HG02970 (cell line): ENCODE results near the gene CDKN2AIPNL.
"Not testable (repeated sequence)": the region's sequence is repeated elsewhere in the genome, so short reads cannot be mapped to it uniquely, and the experiment has no call there.

ENCODE experiments used
- ATAC-seq: cut with Tn5 transposase; IDR thresholded peaks from one replicate; pipeline ENCODE4 v1.9.1; 2021; ENCODE audit warnings: mild to moderate bottlenecking, moderate library complexity, moderate number of reproducible peaks; ENCODE audit not compliant: unreplicated experiment, low FRiP score

Gene CDKN2AIPNL

DNA sequence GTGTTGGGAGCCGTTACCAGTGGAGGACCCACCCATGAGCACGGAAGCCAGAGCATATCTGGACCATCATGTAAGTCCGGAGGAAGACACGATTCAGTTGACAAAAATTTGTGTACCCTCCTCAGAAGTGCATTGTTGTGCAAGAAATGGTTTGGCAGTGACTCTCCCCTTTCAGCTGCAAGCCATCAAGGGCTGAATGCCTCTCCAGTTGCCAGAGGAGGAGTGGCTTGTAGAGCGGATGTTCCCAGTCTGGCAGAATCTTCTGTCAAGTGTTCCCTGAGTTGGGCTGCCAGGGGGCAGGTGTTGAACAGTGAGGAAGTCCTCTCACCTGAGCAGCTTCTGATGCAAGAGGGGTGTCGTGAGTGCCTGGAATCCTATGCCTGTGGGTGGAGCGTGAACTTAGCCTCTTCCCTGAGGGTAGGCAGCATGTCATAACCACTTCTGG, 27.6 kb upstream of the CDKN2AIPNL start:
- no peak for ATAC-seq

- no peak for ATAC-seq
Observed at GRCh38 chr5:134438721-134439123, 27.0 kb upstream of the CDKN2AIPNL start.

- ATAC-seq, result no peak
Observed at GRCh38 chr5:134437847-134438581, 26.3 kb upstream of the CDKN2AIPNL start.

DNA sequence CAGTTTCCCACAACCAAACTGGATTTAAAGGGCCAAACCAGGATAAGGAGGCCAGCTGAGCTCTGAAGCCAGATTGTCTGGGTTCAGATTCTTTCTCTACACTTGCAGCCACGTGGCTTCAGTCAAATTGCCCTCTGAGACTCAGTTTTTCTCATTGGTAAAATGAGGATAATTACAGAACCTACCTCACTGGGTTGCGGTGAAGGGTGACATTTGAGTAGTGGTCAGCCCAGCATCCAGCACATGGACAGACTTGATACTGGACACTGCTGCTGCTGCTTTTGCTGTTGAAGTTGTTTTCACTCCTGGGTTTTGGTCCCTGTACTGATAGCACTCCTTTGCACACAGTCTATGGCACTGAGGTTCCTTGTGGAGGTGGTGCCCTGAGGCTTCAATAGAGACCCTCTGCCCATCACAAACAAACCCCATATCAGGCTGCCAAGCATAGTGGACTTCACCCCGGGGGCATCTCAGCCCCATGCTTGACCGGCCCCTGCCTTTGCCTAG, 25.7 kb upstream of the CDKN2AIPNL start:
- ATAC-seq, result no peak

- peak; percentile 70 for ATAC-seq
Observed at GRCh38 chr5:134436523-134437339, 25.1 kb upstream of the CDKN2AIPNL start.

DNA sequence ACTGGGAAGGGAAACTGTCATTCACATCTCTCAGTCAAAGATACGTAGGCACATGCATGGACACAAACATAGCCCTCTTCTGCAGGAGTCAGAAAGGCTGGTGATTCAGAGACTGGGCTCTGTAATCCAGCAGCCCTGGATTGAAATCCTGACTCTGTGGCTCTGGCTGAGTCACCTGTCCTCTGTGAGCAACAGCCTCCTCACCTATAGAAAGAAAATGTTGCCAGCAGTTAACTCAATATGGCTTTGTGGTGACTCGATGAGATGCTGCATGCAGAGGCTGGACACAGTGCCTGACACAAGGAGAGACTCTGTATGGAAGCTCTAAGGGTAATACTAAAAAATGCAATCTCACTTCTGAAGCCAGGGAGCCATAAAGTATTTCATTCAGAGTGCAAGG, 23.9 kb upstream of the CDKN2AIPNL start:
- ATAC-seq, result no peak

DNA sequence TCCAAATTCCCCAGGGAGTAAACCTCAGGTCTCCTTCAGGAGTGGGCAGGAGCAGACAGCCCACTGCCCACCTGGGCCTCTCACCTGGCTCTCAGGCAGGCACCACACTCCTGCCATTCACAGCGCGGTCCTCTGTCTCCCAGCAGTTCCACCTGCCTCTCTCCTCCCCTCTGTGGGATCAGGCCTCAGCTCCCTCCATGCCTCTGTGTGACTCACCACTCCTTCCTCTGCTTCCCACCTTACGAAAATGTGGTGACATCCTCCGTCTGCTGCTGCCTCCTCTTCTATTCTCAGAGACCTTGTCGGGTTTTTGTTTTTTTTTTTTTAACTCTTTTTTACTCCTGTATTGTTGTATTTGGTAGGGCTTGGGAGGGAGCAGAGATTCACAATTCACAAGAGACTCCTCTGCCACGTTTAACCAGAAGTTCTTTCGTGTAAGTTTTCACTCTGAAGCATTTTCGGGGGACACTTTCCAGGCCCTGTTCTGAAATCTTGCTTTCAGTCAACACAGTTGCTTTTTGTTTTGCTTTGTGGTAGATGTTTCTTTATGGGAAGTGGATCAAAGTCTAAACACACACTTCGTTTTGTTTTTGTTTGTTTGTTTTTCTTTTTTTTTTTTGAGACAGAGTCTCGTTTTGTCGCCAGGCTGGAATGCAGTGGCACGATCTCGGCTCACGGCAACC, 21.1 kb upstream of the CDKN2AIPNL start:
- ATAC-seq, result no peak

GRCh38 chr5:134432174-134432573, 20.5 kb upstream of the CDKN2AIPNL start:
- ATAC-seq, result no peak

- ATAC-seq, result no peak
Observed at GRCh38 chr5:134430001-134430569, 18.4 kb upstream of the CDKN2AIPNL start.

DNA sequence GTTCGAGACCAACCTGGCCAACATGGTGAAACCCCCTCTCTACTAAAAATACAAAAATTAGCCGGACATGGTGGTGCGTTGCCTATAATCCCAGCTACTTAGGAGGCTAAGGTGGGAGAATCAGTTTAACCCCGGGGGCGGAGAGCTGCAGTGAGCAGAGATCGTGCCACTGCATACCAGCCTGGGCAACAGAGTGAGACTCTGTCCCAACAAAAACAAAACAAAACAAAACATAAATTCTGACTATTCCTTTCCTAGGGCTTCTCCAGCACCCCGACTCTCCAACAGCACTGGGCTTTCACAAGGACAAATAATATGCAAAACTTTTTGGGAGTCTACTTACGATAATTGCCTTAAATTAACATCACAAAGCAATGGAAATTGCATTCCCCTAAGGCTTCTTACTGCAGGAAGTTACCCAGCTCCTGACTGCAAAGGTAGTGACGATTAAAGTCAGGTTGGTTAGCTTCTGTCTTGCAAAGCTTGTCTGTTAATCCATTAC, 15.9 kb upstream of the CDKN2AIPNL start:
- no peak for ATAC-seq

- no peak for ATAC-seq
Observed at GRCh38 chr5:134426361-134426760, 14.7 kb upstream of the CDKN2AIPNL start.

- ATAC-seq, result no peak
Observed at GRCh38 chr5:134423376-134423775, 11.7 kb upstream of the CDKN2AIPNL start.

- no peak for ATAC-seq
Observed at GRCh38 chr5:134422791-134423365, 11.2 kb upstream of the CDKN2AIPNL start.

DNA sequence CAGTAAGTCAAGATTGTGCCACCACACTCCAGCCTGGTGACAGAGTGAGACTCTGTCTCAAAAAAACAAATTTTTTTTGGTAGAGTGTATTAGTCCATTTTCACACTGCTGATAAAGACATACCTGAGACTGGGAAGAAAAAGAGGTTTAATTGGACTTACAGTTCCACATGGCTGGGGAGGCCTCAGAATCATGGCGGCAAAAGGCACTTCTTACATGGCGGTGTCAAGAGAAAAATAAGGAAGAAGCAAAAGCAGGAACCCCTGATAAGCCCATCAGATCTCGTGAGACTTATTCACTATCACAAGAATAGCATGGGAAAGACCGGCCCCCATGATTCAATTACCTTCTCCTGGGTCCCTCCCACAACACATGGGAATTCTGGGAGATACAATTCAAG, 9.4 kb upstream of the CDKN2AIPNL start:
- not testable (repeated sequence) for ATAC-seq

- no peak for ATAC-seq
Observed at GRCh38 chr5:134420343-134420742, 8.7 kb upstream of the CDKN2AIPNL start.

DNA sequence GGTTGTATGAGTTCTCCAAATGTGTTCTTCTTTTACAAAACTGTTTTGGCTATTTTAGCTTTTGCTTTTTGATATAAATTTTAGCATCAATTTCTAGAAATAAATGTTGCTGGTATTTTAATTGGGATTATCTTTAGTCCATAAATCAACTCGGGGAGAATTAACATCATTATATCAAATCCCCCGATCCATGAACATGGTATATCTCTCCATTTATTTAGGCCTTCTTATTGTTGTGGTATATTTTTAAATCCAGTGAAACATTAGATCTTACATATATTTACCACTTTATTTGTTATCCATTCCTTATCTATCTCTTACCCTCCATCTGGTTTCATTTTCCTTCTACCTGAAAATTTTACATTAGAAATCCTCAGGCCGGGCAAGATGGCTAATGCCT, 7.3 kb upstream of the CDKN2AIPNL start:
- ATAC-seq, result no peak

DNA sequence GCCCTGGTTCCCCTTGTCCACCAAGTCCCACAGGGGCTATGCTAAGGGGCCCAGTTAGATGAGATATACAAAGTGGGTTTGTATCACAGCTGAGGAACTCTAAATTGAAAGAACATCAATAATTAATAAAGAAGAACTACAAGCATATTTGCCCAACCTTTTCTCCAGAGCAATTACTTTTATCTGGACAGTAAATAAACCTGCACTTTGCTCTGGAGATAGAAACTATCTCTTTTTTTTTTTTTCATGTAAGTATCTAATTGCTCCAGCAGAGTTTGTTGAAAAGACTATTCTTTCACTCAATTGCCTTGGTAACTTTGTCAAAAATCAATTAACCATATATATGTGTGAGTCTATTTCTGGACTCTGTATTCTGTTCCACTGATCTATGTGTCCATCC, 6.0 kb upstream of the CDKN2AIPNL start:
- ATAC-seq, result no peak

DNA sequence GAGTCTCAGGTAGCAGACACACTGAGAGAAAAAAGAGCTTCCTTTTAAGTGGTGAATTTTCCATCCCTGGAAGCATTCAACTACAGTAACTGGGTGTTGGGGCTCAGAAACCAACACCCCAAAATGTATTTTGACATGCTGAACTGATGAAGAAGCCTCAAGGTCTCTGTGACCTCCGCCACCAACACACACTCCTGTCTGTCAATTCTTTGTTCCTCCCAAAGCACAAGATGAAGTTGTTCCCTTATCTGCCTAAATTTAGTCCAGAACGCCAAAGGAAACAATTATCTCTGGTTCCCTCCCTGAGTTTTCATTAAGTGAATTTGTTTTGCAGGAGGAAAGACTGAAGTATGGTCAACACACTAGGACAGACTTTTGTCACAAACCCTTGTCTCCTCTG, 1.4 kb upstream of the CDKN2AIPNL start:
- ATAC-seq, result no peak

- no peak for ATAC-seq
Observed at GRCh38 chr5:134411228-134411545, 494 bp downstream of the CDKN2AIPNL start.

- ATAC-seq, result no peak
Observed at GRCh38 chr5:134410822-134411221, 859 bp downstream of the CDKN2AIPNL start.
